Ascending aorta (tissue), 2 donors: ENCODE results near the gene CTXN1. TPM values are rescaled to one million over a fixed set of nuclear protein-coding genes. Genes with fewer than 3 reads are reported as not detected.

Experiments used
- DNase-seq, 2 donors: peaks; one replicate each; pipeline ENCODE4 v3.0.0-alpha.2; 2019; ENCODE audit warnings: low spot score in 2 of 2
- H3K27ac ChIP-seq, 2 donors: fragments of 200-600 bp; sonication (generic); one replicate each; pipeline ENCODE4 v1.5.1; 2016 to 2017; ENCODE audit warnings: mild to moderate bottlenecking in 1 of 2
- H3K27me3 ChIP-seq: fragments of 200-600 bp; sonication (generic); one replicate; pipeline ENCODE4 v1.5.1; 2017
- H3K36me3 ChIP-seq, 2 donors: fragments of 200-600 bp; sonication (generic); one replicate each; pipeline ENCODE4 v1.5.1; 2016
- H3K4me1 ChIP-seq, 2 donors: fragments of 200-600 bp; sonication (generic); one replicate each; pipeline ENCODE4 v1.5.1; 2016 to 2017; ENCODE audit warnings: mild to moderate bottlenecking in 1 of 2
- H3K4me3 ChIP-seq, 2 donors: fragments of 200-600 bp; sonication (generic); one replicate each; pipeline ENCODE4 v1.5.1; 2016 to 2017; ENCODE audit warnings: mild to moderate bottlenecking in 1 of 2
- H3K9me3 ChIP-seq, 2 donors: fragments of 200-600 bp; sonication (generic); one replicate each; pipeline ENCODE4 v1.5.1; 2016
- CTCF ChIP-seq, 3 experiments: fragments of 200-600 bp in 2 of 3; fragments of 450-650 bp in 1 of 3; sonication (generic) in 2 of 3; IDR thresholded peaks; one replicate each; pipeline ENCODE4 v1.5.1; 2016 to 2019; ENCODE audit warnings: antibody characterized with exemption in 3 of 3, mild to moderate bottlenecking in 1 of 3, moderate library complexity in 1 of 3
- intact Hi-C: fragments of 100-400 bp; cut with DNase I; formaldehyde crosslinking; loops from one replicate; pipeline ENCODE4 v1.15.1; 2023
- total RNA-seq: library from RNA; depleted of rRNA; stranded (reverse); fragments of >200 nt; gene quantifications from one replicate; pipeline ENCODE4 v1.1.0, GENCODE V29; 2016

CTXN1 gene
- total RNA-seq, 1 donor from 2014 or later, result not detected

DNA sequence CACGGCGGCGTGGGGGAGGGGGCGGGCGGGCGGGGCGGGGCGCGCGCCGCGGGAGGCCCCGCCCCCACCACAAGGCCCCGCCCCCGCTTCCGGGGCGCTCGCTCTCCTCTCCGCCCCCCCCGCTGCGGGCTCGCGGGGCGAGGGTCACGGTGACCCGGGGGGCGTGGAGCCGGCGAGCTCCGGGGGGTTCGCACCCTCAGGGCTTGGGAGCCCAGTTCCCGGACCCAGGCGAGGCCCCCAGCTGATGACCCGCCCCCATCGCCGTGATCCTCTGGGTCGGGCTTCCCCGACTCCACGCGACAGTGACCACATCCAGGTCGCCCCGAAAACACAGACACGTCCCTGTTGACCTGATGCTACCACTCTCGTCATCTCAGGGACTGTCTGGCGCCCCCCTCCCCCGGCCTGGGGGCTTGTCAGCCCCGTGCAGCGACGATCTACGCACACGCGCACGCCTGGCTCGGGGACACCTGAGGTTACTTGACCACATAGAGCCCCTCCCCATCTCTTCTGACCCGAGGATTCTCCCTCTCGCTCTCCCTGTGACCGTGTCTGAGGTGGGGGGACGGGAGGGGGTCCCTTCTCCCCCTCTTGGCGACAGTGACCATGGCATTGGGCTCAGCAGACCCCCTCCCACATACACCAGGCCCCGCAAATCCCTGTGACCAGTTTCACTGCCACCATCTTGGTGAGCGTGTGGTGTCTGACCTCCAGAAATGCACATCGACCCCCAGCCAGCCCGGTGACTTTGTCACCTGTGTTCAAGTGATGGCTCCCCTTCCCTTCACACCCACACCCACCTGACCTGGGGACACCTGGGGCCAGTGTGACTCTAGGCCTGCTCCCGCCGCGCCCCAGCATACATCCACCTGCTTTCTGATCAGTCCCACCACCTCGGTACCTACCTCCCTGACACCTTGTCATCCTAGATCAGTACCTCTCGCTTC lies 21.6 kb downstream of the CTXN1 start:
- TF ChIP-seq CTCF (IDR thresholded peaks at IDR 0.05), result no peak
- no peaks in the 10 kb centered on the region for H3K27me3 ChIP-seq
- H3K4me3 ChIP-seq, result peak overlapping the region; percentile 75 to 97
- peaks cover 11 to 18% of the 10 kb centered on the region in 2 donors for H3K36me3 ChIP-seq
- peak overlapping the region; percentile 77 to 81 for H3K27ac ChIP-seq
- intact Hi-C loops, result no loop called here
- H3K4me1 ChIP-seq, result peaks cover 5 to 22% of the 10 kb centered on the region in 2 donors
- DNase-seq, result no peak
- H3K9me3 ChIP-seq, result no peaks in the 10 kb centered on the region

GRCh38 chr19:7903244-7904073 lies 22.5 kb downstream of the CTXN1 start, which contains the start of gene MAP2K7:
Gene MAP2K7 (plus strand): TSS chr19:7903877. CDS start chr19:7903945, 68 bp downstream.
- peak in 2 of 3 experiments; percentile 55 to 64 for TF ChIP-seq CTCF (IDR thresholded peaks at IDR 0.05)
- intact Hi-C loops, result loop anchor here (1.0 kb wide), 3 partner anchors 17 to 74 kb away; partner anchors contain the start of genes SNAPC2 and TIMM44
- H3K4me1 ChIP-seq, result peaks cover 5 to 22% of the 10 kb centered on the region in 2 donors

DNA sequence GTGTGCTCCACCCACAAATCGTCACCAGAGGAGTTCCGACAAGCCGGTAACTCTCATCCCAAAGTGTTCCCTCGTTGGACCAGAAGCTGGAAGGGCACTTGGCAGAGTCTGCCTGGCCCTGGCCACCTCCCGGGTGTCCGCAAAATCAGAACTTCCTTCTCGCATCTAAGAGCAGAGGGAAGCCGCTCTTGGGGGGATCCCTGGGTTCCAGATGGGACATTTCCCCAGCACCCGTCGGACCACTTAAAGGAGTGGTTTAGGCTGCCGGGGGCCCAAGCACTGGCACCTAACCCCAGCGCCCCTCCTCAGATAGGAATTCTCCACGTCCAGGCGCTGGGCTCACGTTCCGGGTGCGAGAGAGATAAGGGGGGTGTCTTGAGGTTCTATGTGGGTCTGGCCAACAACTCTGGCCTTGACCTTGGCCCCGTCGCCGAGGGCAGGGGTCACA lies 23.1 kb downstream of the CTXN1 start:
- intact Hi-C loops, result loop anchor here (1.0 kb wide), 3 partner anchors 17 to 74 kb away; partner anchors contain the start of genes SNAPC2 and TIMM44
- H3K27ac ChIP-seq, result peak overlapping the region; percentile 68
- no peaks in the 10 kb centered on the region for H3K9me3 ChIP-seq
- peaks cover 5 to 22% of the 10 kb centered on the region in 2 donors for H3K4me1 ChIP-seq
- no peak for DNase-seq
- peaks cover 8 to 11% of the 10 kb centered on the region in 2 donors for H3K36me3 ChIP-seq
- H3K27me3 ChIP-seq, result no peaks in the 10 kb centered on the region
- TF ChIP-seq CTCF (IDR thresholded peaks at IDR 0.05), result no peak
- H3K4me3 ChIP-seq, result peak overlapping the region; percentile 62 to 97

More at GRCh38 chr19:7903244-7904073, 22.5 kb downstream of the CTXN1 start, which contains the start of gene MAP2K7:
- Histone ChIP-seq H3K4me3 (peak within 1 kb of the TSS; percentile 75 to 97), H3K27ac (peak within 1 kb of the TSS; percentile 77 to 81), H3K9me3 (no peaks in the 10 kb centered on the region), H3K36me3 (peaks cover 8 to 11% of the 10 kb centered on the region in 2 donors), H3K27me3 (no peaks in the 10 kb centered on the region)
- DNase-seq, result peak; percentile 97 to 100

- DNase-seq, result no peak
- Histone ChIP-seq H3K4me3 (no peak overlapping the region), H3K36me3 (peaks cover 8% of the 10 kb centered on the region in 2 donors), H3K27me3 (no peaks in the 10 kb centered on the region), H3K4me1 (peaks cover 5 to 20% of the 10 kb centered on the region in 2 donors), H3K9me3 (no peaks in the 10 kb centered on the region), H3K27ac (no peak overlapping the region)
- intact Hi-C loops, result no loop called here
- TF ChIP-seq CTCF (IDR thresholded peaks at IDR 0.05), result no peak
Measured at GRCh38 chr19:7901337-7901736, 24.6 kb downstream of the CTXN1 start.

- Histone ChIP-seq H3K4me3 (no peak overlapping the region), H3K4me1 (peaks cover 5 to 20% of the 10 kb centered on the region in 2 donors), H3K27me3 (no peaks in the 10 kb centered on the region), H3K27ac (no peak overlapping the region), H3K9me3 (no peaks in the 10 kb centered on the region), H3K36me3 (peaks cover 4 to 6% of the 10 kb centered on the region in 2 donors)
- no peak for TF ChIP-seq CTCF (IDR thresholded peaks at IDR 0.05)
- DNase-seq, result no peak
- intact Hi-C loops, result no loop called here
Measured at GRCh38 chr19:7900931-7901330, 25.0 kb downstream of the CTXN1 start.
